ENCODE data around the gene SLC38A5. TPM values are rescaled to one million over a fixed set of nuclear protein-coding genes. Genes with fewer than 3 reads are reported as not detected.
A peak's percentile ranks its signal among the peaks of the same experiment; 100 is the strongest.

The SLC38A5 gene
- total RNA-seq, 1 experiment from 2014 or later = 0.33 TPM

DNA sequence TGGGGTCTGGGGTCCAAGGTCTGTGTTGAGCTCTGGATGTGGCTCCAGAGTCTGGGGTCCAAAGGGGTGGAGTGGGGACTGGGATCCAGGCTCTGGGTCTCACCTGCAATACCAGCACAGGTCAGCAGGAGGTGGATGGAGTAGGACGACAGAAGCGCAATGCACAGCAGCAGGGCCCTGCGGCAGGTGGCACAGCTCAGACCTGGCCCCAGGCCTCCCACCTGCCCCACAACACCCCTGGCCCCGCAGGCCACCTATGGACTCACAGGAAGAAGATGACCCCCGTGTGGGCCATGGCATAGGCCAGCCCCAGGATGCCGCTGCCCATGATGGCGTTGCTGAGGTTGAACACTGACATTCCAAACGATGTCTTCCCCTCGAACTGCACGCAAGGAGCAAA is 3.4 kb downstream of the SLC38A5 start:
- BruUV-seq (replicated peaks) = no TSS peak
- Mint-ChIP-seq H3K27me3 (ENCODE audit: unreplicated experiment) (peaks cover 41% of the 10 kb centered on the region), H3K9me3 (ENCODE audit: low read depth, unreplicated experiment) (no peaks in the 10 kb centered on the region), H3K4me1 (ENCODE audit: low read depth, unreplicated experiment) (peaks cover 11% of the 10 kb centered on the region), H3K4me3 (ENCODE audit: low read depth, unreplicated experiment) (no peak overlapping the region), H3K27ac (ENCODE audit: unreplicated experiment) (no peak overlapping the region), H3K36me3 (ENCODE audit: insufficient read depth, unreplicated experiment) (no peaks in the 10 kb centered on the region)
- DNase-seq = no peak
- CTCF ChIA-PET = no interaction called here
- peak; percentile 38 for TF ChIP-seq CTCF (IDR thresholded peaks at IDR 0.05; ENCODE audit: unreplicated experiment)
- intact Hi-C loops (cut with micrococcal nuclease; ENCODE audit: unreplicated experiment) = no loop called here

DNA sequence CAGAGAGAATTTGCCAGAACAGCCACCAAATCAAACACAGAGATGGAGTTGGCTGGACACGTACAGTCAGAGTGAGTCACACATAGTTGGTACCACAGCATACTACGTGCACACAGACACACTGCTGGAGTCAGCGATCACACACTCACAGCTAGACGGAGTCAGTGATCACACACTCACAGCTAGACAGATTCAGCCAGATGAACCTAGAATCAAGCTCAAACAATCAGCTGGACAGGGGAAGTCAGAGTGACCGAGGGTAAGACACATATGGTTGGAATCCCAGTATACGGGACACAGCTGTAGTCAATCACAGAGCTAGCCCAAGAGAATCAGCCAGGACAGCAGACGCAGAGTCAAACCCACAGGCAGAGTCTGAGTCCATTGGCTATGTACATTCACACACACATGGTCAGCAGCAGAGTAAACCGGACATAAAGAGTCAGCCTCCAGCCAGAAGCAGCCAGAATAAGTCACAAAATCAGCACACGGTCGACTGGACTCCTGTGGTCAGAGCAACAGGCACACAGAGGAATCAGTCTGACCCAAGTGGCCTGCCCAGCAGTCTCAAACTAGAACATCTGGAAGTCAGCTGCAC is 4.6 kb downstream of the SLC38A5 start:
- DNase-seq = no peak
- CTCF ChIA-PET = no interaction called here
- Mint-ChIP-seq H3K27ac (ENCODE audit: unreplicated experiment) (peak overlapping the region; percentile 34), H3K36me3 (ENCODE audit: insufficient read depth, unreplicated experiment) (no peaks in the 10 kb centered on the region), H3K27me3 (ENCODE audit: unreplicated experiment) (peaks cover 41% of the 10 kb centered on the region), H3K4me1 (ENCODE audit: low read depth, unreplicated experiment) (peaks cover 11% of the 10 kb centered on the region), H3K9me3 (ENCODE audit: low read depth, unreplicated experiment) (no peaks in the 10 kb centered on the region), H3K4me3 (ENCODE audit: low read depth, unreplicated experiment) (no peak overlapping the region)
- BruUV-seq (replicated peaks) = no TSS peak
- intact Hi-C loops (cut with micrococcal nuclease; ENCODE audit: unreplicated experiment) = no loop called here
- no peak for TF ChIP-seq CTCF (IDR thresholded peaks at IDR 0.05; ENCODE audit: unreplicated experiment)

DNA sequence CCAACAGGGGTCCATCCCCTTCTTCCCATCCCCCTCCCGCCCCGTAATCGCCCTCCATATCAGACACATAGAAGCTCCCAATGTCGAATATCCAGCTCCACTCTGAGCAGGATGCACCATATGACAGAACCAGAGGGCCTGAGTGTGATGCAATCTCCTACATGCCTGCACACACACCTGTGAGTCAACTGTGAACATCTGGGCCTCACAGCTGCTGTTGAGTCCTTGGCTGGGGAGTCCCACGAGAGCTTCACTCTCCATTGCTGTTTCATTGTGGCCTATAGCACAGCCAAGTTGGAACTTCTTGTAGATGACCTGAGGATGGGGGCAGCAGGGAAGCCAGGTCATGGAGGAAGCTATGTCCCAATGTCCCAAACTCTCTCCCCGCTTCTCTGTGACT is 8.2 kb downstream of the SLC38A5 start:
- TF ChIP-seq CTCF (IDR thresholded peaks at IDR 0.05; ENCODE audit: unreplicated experiment) = no peak
- no peak for DNase-seq

DNA sequence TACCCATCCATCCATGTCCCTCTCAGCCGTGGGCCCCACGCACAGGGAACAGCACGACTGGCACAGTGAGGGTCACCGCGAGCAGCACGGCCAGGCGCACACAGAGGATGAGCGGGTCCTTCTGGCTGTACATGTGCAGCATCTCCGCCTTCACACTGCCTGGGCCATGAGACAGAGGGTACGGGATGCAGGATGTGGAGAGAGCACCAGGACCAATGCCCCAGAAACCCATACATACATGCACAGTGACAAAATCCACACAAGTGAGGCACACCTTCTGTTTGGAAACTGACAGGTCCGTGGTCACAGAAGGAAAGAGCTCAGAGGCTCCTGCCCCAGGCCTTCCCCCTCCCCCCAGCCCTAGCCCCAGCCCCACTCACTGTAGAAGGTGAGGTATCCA is 9.5 kb downstream of the SLC38A5 start:
- H3K27ac Mint-ChIP-seq (ENCODE audit: unreplicated experiment) = no peak overlapping the region
- no TSS peak for BruUV-seq (replicated peaks)
- no peak for TF ChIP-seq CTCF (IDR thresholded peaks at IDR 0.05; ENCODE audit: unreplicated experiment)

More for the DNA sequence above, 8.2 kb downstream of the SLC38A5 start:
- Mint-ChIP-seq H3K27me3 (ENCODE audit: unreplicated experiment) (peaks cover 14% of the 10 kb centered on the region), H3K27ac (ENCODE audit: unreplicated experiment) (no peak overlapping the region), H3K36me3 (ENCODE audit: insufficient read depth, unreplicated experiment) (no peaks in the 10 kb centered on the region), H3K4me3 (ENCODE audit: low read depth, unreplicated experiment) (no peak overlapping the region), H3K4me1 (ENCODE audit: low read depth, unreplicated experiment) (peaks cover 11% of the 10 kb centered on the region), H3K9me3 (ENCODE audit: low read depth, unreplicated experiment) (no peaks in the 10 kb centered on the region)
- CTCF ChIA-PET = no interaction called here
- BruUV-seq (replicated peaks) = no TSS peak
- intact Hi-C loops (cut with micrococcal nuclease; ENCODE audit: unreplicated experiment) = no loop called here

More for the DNA sequence above, 9.5 kb downstream of the SLC38A5 start:
- CTCF ChIA-PET = no interaction called here
- no peak for DNase-seq
- Mint-ChIP-seq H3K27me3 (ENCODE audit: unreplicated experiment) (peaks cover 9% of the 10 kb centered on the region), H3K4me3 (ENCODE audit: low read depth, unreplicated experiment) (no peak overlapping the region), H3K36me3 (ENCODE audit: insufficient read depth, unreplicated experiment) (no peaks in the 10 kb centered on the region), H3K9me3 (ENCODE audit: low read depth, unreplicated experiment) (no peaks in the 10 kb centered on the region), H3K4me1 (ENCODE audit: low read depth, unreplicated experiment) (peaks cover 11% of the 10 kb centered on the region)
- intact Hi-C loops (cut with micrococcal nuclease; ENCODE audit: unreplicated experiment) = no loop called here

Measured in Calu3 (cell line).